ENCODE results near the gene ODAD3.
"Not testable (repeated sequence)": the region's sequence is repeated elsewhere in the genome, so short reads cannot be mapped to it uniquely, and the experiment has no call there.

The ODAD3 gene

DNA sequence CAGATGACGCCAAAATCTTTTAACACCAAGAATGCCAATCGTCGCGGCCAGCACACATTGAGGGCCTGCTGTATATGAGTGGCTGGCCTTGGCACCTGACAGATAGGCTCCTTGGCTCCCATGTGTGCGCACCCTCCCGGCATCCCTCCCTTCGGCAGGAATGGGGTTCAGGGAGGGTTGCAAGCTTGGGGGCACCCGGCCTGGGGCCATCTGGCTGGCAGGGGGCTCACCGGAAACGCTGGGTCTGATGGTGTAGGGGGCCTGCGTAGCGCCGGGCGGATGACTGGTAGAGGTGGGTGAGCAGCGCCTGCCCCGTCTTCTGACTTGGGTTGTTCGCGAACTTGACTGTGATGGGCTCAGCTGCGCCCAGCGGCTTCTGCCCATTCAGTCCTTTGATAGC lies 22.9 kb upstream of the ODAD3 start:
- TF ChIP-seq, protein P1, sequence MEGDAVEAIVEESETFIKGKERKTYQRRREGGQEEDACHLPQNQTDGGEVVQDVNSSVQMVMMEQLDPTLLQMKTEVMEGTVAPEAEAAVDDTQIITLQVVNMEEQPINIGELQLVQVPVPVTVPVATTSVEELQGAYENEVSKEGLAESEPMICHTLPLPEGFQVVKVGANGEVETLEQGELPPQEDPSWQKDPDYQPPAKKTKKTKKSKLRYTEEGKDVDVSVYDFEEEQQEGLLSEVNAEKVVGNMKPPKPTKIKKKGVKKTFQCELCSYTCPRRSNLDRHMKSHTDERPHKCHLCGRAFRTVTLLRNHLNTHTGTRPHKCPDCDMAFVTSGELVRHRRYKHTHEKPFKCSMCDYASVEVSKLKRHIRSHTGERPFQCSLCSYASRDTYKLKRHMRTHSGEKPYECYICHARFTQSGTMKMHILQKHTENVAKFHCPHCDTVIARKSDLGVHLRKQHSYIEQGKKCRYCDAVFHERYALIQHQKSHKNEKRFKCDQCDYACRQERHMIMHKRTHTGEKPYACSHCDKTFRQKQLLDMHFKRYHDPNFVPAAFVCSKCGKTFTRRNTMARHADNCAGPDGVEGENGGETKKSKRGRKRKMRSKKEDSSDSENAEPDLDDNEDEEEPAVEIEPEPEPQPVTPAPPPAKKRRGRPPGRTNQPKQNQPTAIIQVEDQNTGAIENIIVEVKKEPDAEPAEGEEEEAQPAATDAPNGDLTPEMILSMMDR (IDR thresholded peaks at IDR 0.05; ENCODE audit: low read depth, low read length, missing control alignments), result no peak
- no peak for DNase-seq (ENCODE audit: extremely low read depth, low read depth)
- no peak overlapping the region for H3K4me3 ChIP-seq (replicated peaks; ENCODE audit: low read depth, low read length)

DNA sequence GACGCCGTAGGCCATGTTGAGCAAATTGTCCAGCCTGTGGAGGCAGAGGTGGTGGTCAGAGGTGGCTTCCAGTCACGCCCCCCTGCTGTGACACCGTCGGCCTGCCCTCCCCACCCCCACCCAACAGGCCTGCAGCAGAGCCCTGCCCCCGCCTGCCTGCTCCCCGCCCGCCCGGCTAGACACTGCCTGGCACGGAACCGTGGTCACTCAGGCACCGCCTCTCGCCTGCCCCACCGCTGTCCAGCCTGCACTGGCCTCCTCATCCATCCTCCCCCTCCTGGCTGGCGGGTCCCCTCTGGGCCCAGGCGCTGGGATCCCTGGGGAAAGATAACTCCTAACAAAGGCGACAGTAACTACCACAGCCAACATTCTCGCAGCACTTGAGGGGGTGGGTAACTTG lies 22.2 kb upstream of the ODAD3 start:
- H3K4me3 ChIP-seq (replicated peaks; ENCODE audit: low read depth, low read length), result no peak overlapping the region
- DNase-seq (ENCODE audit: extremely low read depth, low read depth), result no peak
- TF ChIP-seq, protein P1 (IDR thresholded peaks at IDR 0.05; ENCODE audit: low read depth, low read length, missing control alignments), result no peak

DNA sequence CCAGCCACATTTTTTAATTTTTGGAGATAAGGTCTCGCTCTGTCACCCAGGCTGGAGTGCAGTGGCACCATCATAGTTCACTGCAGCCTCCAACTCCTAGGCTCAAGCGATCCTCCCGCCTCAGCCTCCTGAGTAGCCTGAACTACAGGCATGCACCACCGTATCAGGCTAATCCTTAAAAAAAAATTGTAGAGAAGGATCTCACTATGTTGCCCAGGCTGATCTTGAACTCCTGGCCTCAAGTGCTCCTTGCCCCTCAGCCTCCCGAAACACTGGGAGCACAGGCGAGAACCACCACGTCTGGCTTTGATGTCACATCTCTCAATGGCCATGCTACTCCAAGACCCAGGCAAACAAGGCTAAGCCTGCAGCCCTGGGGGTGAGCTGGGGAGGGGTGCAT lies 21.7 kb upstream of the ODAD3 start:
- H3K4me3 ChIP-seq (replicated peaks; ENCODE audit: low read depth, low read length), result no peak overlapping the region
- TF ChIP-seq, protein P1 (IDR thresholded peaks at IDR 0.05; ENCODE audit: low read depth, low read length, missing control alignments), result no peak
- DNase-seq (ENCODE audit: extremely low read depth, low read depth), result no peak

DNA sequence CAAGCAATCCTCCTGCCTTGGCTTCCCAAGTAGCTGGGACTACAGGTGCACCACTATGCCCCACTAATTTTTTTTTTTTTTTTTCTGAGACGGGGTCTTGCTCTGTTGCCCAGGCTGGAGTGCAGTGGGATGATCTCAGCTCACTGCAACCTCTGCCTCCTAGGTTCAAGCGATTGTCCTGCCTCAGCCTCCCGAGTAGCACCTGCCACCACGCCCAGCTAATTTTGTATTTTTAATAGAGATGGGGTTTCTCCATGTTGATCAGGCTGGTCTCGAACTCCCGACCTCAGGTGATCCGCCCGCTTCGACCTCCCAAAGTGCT lies 20.3 kb upstream of the ODAD3 start:
- DNase-seq (ENCODE audit: extremely low read depth, low read depth); H3K4me3 ChIP-seq (replicated peaks; ENCODE audit: low read depth, low read length): not testable (repeated sequence)

DNA sequence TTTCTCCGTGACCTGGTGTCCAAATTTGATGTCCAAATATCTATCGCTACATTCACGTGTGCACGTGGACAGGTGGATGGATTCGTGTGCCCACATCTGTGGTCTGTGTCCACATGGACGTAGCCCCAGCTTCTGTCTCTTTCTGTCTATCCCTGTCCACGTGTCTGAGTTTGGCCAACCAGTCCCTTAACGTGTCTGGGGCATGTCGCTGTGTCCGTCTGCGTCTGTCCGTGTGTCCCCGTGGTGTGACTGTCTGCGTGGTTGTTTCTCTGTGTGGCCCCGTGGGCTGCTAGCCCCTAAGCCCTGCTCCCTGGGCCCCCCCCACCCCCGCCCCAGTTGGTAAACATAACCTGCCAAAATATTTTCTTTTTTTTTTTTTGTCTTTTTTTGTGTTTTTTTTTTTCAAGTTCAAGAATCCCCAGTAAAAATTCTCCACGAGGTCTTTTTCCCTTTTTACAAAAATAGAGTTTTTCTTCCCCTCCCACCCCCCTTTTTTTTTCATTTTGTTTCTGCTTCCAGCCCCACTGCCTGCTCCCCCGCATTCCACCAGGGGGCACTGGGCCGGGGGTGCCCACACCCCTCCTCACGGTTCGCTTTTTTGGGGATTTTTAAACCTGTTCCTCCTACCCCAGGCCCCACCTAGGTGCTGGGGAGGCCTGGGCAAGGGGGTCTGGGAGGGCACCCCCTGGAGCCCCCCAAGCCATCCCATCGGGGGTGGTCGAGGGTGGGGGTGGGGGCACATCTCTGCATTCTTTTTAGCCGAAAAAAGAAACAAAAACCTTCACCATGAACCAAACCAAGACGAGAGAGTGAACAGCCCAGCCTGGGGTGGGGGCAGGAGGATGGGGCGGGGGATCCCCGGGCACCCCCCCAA lies 18.8 kb upstream of the ODAD3 start:
- DNase-seq (ENCODE audit: extremely low read depth, low read depth), result no peak
- TF ChIP-seq, protein P1 (IDR thresholded peaks at IDR 0.05; ENCODE audit: low read depth, low read length, missing control alignments), result peak; percentile 64
- no peak overlapping the region for H3K4me3 ChIP-seq (replicated peaks; ENCODE audit: low read depth, low read length)

DNA sequence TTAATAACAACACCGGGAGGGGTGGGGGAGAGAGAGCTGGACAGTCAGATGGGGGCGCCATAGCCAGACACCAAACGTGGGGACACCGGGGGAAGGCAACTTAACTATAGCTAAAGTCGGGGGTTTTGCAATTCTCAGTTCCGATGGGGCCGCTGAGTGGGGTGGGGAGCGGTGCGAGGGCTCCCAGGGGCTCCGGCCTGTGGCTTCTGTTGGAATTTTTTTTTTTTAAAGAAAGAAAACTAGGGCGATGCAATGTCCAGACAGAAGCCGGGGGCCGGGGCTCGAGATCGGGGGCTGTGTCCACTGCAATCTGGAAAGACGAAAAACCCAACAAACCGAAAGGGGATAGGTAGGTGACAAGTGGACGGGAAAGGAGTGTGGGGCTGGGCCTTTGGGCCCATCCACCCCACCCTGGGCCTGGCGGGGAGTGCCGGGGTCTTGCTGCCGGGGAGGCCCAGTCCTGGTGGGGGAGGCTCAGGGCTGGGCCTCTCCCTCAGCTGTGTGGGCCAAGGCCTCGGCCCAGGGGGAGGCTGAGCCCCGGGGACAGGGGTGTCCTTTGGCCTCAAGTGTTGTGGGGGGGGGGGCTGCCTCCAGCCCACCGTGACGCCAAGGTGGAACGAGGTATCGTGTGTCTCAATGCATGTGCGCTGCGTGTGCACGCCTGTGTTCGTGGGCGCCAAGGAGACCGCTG lies 17.8 kb upstream of the ODAD3 start:
- TF ChIP-seq, protein P1 (IDR thresholded peaks at IDR 0.05; ENCODE audit: low read depth, low read length, missing control alignments), result no peak
- DNase-seq (ENCODE audit: extremely low read depth, low read depth), result no peak
- no peak overlapping the region for H3K4me3 ChIP-seq (replicated peaks; ENCODE audit: low read depth, low read length)

DNA sequence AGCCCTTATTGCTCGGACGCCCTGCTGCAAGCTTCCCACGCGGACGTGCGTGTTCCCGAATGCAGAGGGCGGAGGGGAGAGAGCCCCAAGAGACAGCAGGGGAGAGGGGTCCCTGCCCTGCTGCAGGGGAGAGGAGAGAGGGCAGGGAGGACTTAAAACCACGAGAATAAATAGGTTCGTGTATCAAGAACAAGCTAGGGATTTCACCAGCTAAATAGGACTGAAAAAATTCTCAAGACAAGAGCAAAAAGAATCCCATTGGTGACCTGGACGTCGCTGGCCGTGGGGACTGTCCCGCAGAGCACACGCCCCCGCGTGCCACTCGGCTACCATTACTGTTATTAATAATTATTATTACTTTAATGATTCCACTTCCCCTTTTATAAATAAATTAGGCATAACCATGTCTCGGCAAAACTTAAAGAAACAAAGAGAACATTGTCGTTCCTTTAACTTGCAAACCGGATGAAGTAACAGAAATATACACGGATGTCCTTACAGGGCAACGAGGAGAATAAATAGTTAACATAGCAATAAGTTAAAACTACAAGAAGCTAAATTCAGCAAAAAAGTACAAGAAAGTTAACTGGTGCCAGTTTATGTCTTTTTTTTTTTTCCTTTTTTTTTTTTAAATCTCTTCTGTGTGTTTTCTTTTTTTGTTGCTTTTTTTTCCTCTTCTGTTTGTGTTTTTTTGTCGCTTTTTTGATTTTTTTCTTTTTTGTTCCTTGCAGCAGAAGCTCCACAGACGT lies 17.1 kb upstream of the ODAD3 start:
- H3K4me3 ChIP-seq (replicated peaks; ENCODE audit: low read depth, low read length), result no peak overlapping the region

More for the DNA sequence above, 17.1 kb upstream of the ODAD3 start:
- TF ChIP-seq, protein P1 (IDR thresholded peaks at IDR 0.05; ENCODE audit: low read depth, low read length, missing control alignments), result no peak
- no peak for DNase-seq (ENCODE audit: extremely low read depth, low read depth)

Data from HFF-Myc (cell line).